Esophagus mucosa (tissue), 1 donor: ENCODE data around the gene PPM1N. TPM values are rescaled to one million over a fixed set of nuclear protein-coding genes. Genes with fewer than 3 reads are reported as not detected.
"Not testable (repeated sequence)": the region's sequence is repeated elsewhere in the genome, so short reads cannot be mapped to it uniquely, and the experiment has no call there.

Source experiments
- ATAC-seq: fragments of 200-7000 bp; cut with Tn5 transposase; one replicate; pipeline ENCODE4 v1.9.1; 2020
- total RNA-seq: library from RNA; stranded (reverse); gene quantifications from one replicate; pipeline ENCODE4 v1.2.4, GENCODE V29; 2023
- donor health status: DM: yes; HTN: yes; CAD: no.

PPM1N gene
- total RNA-seq, 1 donor from 2014 or later = 2.4 TPM

DNA sequence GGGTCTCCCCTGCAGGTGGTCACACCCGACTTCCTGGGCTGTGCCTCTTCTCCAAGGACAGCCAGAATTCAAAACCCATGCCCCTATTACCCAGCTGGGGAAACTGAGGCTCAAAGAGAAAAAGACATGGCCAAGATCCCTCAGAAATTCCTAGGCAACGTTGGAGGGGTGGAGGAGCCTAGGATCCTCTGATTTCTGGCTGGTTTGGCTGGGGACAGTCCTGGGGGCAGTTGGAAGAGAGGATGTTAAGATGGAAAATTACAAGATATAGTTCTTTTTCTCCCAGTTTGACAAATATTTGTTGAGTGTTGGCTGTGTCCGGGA, 11.4 kb downstream of the PPM1N start:
- ATAC-seq = no peak

DNA sequence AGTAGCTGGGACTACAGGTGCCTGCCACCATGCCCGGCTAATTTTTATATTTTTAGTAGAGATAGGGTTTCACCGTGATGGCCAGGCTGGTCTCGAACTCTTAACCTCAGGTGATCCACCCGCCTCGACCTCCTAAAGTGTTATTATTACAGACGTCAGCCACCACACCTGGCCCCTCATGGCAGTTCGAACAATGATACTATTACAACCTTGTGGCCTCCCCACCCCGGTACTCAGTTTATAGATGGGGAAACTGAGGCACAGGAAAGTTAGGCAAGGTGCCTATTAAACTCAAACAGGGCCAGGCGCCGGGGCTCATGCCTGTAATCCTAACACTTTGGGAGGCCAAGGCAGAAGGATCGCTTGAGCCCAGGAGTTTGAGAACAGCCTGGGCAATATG, 12.1 kb downstream of the PPM1N start:
- ATAC-seq = not testable (repeated sequence)

DNA sequence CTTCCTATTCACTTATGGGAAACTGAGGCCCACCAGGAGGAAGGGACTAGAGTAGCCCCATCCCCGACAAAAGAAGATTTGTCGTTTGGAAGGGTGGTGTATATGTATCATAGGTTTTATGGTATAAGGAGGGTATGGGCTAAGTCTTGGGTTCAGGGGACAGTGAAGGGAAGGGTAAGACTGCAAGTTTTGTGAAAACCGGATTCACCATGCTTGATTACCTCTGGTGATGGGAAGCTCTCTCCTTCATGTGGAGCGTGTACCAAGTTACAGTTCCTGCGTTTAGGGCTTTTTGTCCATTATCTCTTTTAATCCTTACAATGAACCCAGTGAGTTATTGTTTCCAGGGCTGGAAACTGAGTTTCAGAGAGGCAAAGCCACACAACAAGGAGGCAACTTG, 12.8 kb downstream of the PPM1N start:
- ATAC-seq = no peak

DNA sequence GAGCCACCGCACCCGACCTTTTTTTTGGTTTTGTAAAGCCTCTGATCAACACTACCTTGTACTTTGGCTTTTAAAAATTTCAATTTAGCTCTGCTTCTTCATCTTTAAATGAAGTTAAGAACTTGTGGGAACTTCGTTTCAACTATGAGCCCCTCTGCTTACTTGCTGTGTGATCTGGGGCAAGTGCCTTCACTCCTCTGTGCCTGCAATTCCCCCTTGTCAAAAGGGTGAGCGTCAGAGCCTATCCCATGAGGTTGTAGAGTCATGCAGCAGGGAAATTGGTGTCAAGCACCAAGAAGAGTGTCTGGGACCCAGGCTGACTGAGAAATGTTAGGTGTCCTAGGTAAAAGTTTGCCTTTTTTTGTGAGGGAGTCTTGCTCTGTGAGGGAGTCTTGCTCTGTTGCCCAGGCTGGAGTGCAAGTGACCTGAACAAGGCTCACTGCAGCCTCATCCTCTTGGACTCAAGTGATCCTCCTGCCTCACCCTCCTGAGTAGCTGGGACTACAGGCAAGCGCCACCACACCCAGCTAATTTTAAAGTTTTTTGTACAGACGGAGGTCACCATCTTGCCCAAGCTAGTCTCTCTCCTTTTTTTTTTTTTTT, 14.7 kb downstream of the PPM1N start:
- no peak for ATAC-seq

DNA sequence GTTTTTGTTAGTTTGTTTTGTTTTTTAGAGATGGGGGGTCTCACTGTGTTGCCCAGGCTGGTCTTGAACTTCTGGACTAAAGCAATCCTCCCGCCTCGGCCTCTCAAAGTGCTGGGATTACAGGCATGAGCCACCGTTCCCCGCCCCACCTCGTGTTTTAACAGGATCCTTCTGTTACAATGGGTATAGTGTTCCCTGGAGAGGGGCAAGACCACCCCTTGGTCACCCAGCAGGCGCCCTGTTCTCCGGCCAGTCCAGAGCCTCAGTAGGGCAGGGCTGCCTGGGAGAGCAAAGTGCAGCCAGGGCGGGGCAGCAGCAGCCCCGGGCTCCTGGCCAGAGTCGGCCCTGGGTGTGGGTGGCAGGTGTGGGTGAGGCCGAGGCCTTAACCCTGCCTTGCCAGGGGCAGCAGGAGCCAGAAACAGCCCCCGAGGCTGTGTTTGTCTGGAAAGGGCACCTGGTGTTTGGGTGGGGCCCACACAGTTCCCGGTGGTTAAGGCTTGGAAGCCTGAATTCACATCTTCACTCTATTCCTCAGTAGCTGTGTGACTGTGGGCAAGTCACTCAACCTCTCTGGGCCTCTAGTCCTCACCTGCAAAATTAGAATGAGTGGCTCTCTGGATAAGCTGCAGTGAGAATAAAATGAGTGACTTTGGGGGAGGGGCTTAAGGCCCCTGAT, 16.3 kb downstream of the PPM1N start:
- ATAC-seq = peak; percentile 56

DNA sequence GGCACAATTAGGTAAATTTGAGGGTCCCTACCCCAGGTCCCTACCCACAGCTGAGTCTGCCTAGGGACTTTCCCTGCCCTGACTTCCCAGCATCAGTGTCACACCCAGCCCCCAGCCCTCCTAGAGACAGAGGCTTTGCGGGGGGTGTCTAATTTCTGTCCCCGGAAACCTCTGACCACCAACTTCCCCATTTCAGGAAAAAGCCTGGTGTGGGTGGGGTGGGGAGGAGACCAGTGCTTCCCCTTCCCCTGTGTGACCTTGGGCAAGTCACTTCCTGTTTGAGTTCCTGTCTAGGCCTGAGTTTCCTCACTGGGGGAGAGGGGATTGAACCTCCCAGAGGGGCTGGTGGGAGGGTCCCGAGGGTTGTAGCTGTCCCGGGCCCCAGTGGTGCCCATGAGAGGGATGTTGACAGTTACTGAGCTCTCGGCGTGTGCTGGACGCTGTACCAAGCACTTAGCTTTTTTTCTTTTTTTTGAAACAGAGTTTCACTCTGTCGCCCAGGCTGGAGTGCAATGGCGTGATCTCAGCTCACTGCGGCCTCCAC, 16.9 kb downstream of the PPM1N start:
- peak; percentile 32 for ATAC-seq

DNA sequence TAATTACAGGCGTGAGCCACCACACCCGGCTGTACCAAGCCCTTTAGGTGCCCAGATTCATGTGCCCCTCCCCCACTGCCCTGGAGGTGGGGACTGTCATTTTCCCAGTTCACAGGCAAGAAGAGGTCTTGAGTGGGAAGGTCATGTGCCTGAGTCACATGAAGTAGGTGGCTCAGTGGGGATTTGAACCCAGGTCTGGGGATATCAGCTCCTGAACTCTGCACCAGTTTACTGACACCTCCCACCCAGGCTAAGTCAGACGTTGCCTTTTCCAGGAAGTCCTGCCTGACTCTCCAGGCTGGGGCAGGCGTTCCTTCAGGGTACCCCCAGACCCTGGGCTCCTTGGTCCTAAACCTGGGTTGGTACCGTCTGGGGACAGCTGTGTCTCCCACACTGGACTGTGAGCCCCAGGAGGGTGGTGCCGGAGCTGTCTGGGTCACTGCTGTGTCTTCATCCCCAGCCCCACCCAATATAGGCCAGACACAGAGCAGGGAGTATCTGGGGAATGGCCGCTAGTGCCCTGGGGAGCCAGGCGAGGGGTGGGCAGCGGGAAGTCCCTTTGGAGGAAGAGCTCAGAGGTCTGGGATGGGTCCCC, 17.7 kb downstream of the PPM1N start:
- ATAC-seq = peak; percentile 14

DNA sequence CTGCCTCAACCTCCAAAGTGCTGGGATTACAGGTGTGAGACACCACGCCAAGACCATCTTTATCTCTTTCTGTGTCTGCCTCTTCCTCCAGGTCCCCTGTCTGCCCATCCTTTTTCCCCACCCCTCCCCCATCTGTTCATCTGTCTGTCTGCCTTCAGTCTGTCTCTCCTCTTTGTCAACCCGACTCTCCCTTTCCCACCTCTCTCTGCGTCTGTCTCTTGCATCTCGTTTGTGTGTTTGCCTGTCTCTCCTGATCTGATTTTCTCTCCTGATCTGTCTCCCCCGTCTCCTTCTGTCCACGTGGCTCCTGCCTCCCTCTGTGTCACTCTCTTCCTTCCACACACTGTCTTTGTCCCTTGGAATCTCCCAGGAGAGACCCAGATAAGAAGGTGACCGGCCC, 19.0 kb downstream of the PPM1N start:
- no peak for ATAC-seq

DNA sequence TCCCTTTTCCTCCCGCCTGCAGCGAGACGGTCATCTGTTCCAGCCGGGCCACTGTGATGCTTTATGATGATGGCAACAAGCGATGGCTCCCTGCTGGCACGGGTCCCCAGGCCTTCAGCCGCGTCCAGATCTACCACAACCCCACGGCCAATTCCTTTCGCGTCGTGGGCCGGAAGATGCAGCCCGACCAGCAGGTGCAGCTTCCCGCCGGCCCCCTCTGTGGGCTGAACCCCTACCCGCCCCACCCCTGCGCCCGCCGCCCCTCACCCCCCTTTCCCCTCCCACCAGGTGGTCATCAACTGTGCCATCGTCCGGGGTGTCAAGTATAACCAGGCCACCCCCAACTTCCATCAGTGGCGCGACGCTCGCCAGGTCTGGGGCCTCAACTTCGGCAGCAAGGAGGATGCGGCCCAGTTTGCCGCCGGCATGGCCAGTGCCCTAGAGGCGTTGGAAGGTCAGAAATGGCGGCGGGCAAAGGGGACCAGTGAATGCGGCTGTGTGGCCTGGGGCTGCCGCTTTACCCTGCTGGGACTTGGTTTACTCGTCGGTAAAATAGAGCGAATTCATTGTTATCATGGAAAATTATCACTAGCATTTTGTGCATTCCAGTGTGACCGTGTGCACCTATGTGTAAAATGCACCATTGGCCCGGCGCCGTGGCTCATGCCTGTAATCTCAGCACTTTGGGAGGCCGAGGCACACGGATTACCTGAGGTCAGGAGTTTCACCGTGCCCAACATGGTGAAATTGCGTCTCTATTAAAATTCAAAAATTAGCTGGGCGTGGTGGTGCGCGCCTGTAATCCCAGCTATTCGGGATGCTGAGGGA, 19.6 kb downstream of the PPM1N start:
- no peak for ATAC-seq

DNA sequence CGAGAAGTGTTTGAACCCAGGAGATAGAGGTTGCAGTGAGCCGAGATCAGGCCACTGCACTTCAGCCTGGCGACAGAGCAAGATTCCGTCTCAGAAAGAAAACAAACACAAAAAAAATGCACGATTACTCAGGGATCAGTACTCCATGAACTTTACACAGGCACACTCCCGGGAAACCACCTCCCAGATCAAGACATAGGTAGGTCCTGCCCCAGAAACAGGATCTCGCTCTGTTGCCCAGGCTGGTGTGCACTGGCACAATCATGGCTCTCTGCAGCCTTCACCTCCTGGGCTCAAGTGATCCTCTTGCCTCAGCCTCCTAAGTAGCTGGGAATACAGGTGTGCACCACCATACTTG, 20.2 kb downstream of the PPM1N start:
- no peak for ATAC-seq

DNA sequence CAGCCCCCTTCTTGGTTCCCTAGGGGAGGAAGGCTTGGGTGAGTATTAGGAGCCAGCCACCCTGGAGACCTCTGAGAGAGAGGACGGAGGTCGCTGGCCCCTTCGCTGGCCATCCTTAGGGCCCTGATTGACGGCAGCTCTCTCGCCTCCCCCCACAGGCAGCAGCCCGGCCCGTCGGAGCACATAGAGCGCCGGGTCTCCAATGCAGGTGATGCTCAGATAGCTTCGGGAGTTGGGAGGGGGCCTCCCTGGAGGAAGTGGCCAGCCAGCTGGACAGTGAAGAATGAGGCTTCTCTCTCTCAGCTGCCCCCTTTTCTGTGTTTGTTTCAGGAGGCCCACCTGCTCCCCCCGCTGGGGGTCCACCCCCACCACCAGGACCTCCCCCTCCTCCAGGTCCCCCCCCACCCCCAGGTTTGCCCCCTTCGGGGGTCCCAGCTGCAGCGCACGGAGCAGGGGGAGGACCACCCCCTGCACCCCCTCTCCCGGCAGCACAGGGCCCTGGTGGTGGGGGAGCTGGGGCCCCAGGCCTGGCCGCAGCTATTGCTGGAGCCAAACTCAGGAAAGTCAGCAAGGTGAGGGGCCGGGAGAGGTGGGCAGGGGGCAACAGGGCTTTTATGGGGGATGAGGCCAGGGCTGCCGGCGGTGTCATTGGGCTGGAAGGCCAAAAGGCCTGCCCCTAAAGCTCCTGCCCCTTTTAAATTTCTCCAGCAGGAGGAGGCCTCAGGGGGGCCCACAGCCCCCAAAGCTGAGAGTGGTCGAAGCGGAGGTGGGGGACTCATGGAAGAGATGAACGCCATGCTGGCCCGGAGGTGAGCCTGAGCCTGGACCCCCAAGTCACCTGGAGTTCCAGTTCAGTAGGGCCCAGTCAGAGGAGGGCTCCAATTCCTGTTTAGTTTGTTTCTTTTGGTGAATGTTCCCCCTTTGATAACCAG, 24.0 kb downstream of the PPM1N start:
- no peak for ATAC-seq

DNA sequence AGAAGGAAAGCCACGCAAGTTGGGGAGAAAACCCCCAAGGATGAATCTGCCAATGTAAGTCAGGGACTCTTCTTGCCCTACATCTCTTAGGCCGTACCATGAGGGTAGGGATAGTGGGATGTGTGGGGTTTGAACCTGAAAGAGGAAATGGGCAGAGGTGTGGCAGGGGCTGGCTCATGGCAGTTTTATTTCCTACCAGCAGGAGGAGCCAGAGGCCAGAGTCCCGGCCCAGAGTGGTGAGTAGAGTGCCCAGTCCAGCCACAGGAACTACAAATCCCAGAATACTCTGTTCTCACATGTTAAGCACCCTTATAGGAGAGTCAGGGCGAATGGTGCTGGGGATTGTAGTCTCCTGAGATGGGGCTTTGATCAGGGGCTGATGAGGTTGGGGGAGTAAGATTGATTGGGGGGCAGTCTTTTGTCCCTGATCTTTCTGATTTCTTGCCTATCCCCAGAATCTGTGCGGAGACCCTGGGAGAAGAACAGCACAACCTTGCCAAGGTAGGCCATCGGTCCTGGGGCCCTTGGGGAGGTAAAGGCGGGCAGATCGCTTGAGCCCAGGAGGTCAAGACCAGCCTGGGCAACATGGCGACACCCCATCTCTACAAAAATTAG, 25.5 kb downstream of the PPM1N start:
- peak; percentile 89 for ATAC-seq

DNA sequence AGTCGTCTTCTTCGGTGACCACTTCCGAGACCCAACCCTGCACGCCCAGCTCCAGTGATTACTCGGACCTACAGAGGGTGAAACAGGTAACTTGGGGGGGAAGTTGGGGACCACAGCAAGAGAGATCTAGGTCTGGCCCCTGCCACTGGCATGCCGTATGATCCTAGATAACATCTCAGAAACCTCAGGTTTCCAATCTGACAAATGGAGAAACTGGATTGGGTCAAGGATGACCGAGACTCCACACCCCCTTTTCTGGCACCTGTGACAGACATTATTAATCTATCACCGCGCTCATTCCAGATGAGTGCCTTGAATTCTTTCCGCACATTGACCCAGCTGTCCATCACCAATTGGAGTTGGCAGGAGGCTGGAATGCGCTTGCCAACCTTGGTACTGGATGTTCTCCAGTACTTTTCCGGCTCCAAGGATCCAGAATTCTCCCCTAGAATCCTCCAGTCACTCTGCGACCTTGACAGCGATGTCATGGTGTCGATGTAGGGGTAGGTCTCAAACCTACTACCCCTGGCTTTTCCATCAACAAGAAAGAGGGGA, 26.4 kb downstream of the PPM1N start:
- no peak for ATAC-seq

DNA sequence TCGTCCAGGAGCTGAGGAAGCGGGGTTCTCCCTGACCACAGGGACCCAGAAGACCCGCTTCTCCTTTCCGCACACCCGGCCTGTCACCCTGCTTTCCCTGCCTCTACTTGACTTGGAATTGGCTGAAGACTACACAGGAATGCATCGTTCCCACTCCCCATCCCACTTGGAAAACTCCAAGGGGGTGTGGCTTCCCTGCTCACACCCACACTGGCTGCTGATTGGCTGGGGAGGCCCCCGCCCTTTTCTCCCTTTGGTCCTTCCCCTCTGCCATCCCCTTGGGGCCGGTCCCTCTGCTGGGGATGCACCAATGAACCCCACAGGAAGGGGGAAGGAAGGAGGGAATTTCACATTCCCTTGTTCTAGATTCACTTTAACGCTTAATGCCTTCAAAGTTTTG, 27.9 kb downstream of the PPM1N start:
- ATAC-seq = no peak

DNA sequence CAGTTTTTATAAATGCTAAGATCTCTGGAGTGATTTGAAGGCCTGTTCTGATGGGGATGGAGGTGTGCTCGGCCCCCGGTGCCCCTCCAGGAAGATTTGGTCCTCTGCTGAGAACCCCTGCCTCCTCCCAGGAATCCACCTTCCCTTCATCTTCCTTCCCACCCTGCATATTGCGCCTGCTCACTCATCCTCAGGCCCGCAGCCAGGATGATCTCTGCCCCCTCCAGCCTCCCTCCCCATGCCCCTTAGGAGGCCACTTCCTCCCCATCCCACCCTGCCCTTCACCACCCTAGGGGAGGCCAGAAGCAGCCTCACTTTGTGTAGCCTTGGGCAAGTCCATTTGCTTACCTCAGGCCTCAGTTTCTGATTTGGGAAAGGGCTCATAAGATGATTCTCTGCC, 28.7 kb downstream of the PPM1N start:
- no peak for ATAC-seq

DNA sequence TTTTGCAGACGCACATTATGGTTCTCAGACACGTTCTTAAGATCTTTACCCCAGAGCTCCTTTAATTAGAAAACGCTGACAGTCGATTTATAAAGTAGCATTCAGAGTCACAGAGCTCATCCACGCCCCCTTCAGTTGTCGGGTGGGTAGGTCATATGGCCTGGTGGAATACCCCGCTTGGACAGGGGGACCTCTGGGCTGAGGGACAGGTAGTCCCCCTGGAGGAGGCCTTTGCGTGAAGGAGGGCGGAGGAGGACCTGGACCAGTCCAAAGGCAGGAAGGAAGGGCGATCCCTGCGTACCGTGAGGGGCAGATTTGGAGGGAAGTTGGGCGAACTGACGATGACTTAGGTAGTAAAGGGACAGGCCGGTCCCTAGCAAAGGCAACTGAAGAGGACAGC, 29.5 kb downstream of the PPM1N start:
- peak; percentile 0 for ATAC-seq

DNA sequence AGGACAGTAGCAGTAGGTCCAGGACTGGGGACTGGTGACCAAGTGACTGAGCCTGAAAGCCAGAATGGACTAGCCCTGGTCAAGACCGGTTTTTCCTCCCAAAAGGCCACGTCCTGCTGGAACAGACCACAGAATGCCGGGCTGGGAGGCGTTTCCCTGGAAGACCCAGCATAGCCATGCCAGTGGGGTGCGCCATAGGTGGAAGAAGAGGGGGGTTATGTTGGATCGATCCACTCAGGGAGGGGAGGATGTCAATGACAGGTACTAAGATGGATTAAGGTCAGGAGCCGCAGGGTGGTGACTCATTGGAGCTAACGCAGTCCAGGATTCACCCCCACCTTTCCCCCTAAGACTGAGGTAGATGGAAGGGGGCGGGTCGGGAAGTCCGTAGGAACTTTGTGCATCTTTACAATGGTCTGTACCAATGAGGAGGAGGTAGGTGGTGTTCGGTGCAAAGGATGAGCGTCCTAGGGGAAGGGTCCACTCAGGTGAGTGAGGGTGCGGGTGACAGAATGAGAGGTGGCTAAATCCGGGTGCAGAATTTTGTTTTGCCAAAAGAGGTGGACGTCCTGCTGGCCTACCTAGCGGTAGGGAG, 30.0 kb downstream of the PPM1N start:
- peak; percentile 66 for ATAC-seq

DNA sequence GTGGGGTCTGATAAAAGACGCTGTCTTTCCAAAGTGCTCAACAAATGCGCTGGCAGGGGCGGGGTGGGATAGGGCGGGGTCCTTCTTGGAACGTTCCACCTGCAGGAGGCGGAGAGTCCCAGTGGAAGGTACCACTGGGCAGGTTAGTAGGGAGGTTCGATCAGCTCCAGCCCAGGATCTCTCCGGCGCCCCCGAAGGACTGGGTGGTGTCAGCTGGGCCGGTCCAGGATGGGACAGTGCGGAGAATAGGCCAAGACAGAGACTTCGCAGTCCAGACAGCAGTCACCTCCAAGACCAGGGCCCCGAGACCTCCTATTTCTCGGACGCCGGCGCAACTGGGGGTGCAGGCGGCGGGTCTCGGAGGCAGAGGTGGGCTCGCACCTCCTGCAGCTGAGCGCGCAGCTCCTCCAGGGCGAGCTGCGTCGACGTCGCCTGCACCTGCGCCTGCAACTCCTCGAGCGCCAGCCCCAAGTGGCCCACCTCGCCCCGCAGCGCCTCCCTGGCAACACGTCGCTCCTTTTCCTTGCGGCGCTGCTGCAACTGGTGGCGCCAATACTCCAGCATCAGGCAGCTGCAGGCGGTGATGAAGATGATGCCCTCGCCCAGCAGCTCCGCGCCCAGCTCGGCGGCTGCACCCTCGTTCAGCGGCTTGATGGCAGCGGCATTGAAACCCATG, 30.6 kb downstream of the PPM1N start:
- ATAC-seq = peak; percentile 71

DNA sequence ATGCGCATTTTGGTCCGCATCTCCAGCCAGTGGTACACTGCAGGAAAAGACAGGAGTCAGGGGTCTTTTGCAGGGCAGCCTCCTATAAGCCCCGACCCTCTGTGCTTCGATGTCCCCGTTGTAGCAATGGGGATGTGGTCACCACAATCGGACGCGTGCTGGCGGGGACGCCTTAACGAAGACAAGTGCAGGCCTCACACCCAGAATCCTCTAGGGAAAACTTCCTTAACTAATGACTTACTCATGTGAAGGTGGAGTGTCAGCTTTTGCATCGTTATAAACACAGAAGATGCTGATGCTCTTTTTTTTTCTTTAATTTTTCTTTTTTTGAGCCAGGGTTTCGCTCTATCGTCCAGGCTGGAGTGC, 31.2 kb downstream of the PPM1N start:
- ATAC-seq = no peak

DNA sequence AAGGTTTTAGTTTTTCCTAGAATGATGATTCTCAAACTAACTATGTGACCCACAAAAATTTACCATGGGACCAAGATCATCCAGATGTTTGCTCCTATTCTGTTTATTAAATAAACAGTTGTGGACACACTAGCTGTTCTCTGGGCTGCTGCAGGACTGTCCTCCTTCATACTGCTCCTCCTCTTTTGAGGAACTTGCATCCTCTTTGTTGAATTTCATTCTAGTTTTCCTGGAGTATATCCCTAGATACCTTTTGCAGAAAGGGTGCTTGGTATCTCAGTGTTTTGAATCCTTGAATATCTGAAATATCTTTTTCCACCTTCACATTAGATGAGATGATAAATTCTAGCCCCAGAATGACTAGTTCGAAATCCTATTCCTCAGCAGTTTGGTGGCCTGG, 33.1 kb downstream of the PPM1N start:
- no peak for ATAC-seq

DNA sequence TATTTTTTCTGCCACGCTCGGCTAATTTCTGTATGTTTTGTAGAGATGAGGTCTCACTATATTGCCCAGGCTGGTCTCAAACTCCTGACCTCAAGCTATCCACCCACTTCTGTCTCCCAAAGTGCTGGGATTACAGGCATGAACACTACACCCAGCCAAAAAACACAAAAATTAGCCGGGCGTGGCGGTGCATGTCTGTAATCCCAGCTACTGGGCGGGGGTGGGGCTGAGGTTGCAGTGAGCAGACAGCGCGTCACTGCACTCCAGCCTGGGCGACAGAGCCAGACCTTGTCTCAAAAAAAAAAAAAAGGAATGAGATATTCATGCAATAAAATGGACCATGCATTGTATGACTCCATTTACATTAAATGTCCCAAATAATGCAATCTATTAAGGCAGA, 41.2 kb downstream of the PPM1N start:
- peak; percentile 72 for ATAC-seq
